Measurements from ENCODE around the gene CNST. TPM values are rescaled to one million over a fixed set of nuclear protein-coding genes. Genes with fewer than 3 reads are reported as not detected.

CNST gene
- total and polyA plus RNA-seq, 9 of the 15 experiments (the other 6 are each of a cell fraction or from before 2014, with no cell fraction given), result 17.0 to 55.3 (median 30.8) TPM

DNA sequence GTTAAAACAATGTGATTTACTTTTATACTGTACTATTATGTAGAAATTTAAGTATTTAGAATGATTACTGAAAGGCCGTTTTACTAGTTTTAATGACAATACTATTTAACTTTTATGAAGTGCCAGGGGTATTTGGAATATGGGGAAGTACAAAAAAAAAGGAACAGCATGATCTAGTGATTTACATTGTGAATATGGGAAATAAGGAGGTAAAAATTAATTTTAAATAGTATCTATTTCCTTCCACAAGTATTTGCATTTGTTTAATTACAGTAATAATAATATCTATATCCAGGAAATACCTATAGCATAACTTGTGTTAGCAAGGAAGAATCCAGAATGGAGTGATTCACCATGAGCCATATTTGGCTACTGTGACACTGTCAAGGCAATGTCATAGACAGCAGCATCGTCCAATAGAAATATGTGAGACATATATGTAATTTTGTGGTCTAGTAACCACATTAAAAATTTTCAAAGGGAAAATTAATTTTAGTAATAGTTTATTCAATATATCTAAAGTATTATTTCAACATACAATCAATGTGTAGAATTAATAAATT, 22.0 kb downstream of the CNST start (continued):
- TF ChIP-seq, protein P1, sequence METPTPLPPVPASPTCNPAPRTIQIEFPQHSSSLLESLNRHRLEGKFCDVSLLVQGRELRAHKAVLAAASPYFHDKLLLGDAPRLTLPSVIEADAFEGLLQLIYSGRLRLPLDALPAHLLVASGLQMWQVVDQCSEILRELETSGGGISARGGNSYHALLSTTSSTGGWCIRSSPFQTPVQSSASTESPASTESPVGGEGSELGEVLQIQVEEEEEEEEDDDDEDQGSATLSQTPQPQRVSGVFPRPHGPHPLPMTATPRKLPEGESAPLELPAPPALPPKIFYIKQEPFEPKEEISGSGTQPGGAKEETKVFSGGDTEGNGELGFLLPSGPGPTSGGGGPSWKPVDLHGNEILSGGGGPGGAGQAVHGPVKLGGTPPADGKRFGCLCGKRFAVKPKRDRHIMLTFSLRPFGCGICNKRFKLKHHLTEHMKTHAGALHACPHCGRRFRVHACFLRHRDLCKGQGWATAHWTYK (CRISPR knock-in tag; IDR thresholded peaks at IDR 0.05), result no peak
- TF ChIP-seq HDAC8 (tag; IDR thresholded peaks at IDR 0.05), result no peak
- TF ChIP-seq POLR2H (tag; IDR thresholded peaks at IDR 0.05; ENCODE audit: low read depth), result 0 out of 2 replicates have a peak, but pooled peaks have one; percentile 32
- TF ChIP-seq, protein P2, sequence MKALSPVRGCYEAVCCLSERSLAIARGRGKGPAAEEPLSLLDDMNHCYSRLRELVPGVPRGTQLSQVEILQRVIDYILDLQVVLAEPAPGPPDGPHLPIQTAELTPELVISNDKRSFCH (CRISPR knock-in tag; IDR thresholded peaks at IDR 0.05), result no peak
- TF ChIP-seq, protein P2 (tag; IDR thresholded peaks at IDR 0.05), result no peak
- no peak for TF ChIP-seq ZFX (CRISPR knock-in tag; IDR thresholded peaks at IDR 0.05)
- no peak for TF ChIP-seq TCF7L2 (IDR thresholded peaks at IDR 0.05; ENCODE audit: low read depth, low read length)
- no peak for TF ChIP-seq SLC30A9 (CRISPR knock-in tag; IDR thresholded peaks at IDR 0.05)
- TF ChIP-seq SRF (CRISPR knock-in tag; IDR thresholded peaks at IDR 0.05), result peak in 1 of 2 experiments; percentile 85; a peak in 2 of 4 replicates
- no peak for TF ChIP-seq KHSRP (IDR thresholded peaks at IDR 0.05)
- no peak for TF ChIP-seq PML (IDR thresholded peaks at IDR 0.05; ENCODE audit: low read length)
- TF ChIP-seq ERF (CRISPR knock-in tag; IDR thresholded peaks at IDR 0.05), result no peak
- no peak for TF ChIP-seq HNRNPL (IDR thresholded peaks at IDR 0.05; ENCODE audit: low read depth, low read length)

All from K562 (cell line).